GM18951 (cell line): Measurements from ENCODE around the gene SUV39H1.
"Not testable (repeated sequence)": the region's sequence is repeated elsewhere in the genome, so short reads cannot be mapped to it uniquely, and the experiment has no call there.

Experiments used
- POLR2A ChIP-seq: IDR thresholded peaks from 4 replicates; pipeline ENCODE4 v1.6.1; 2011; ENCODE audit warnings: mild to moderate bottlenecking; ENCODE audit not compliant: insufficient read length, insufficient read depth; ENCODE audit errors: extremely low read depth
- in situ Hi-C: fragments of 300-500 bp; cut with MboI; formaldehyde crosslinking; loops from one replicate; pipeline ENCODE4 v1.12.0; 2022; ENCODE audit warnings: low sequenced_read_pairs, mixed read lengths, inconsistent platforms; ENCODE audit not compliant: unreplicated experiment

Gene SUV39H1

GRCh38 chrX:48677516-48677915 is 19.0 kb upstream of the SUV39H1 start:
- in situ Hi-C loops = no loop called here
- TF ChIP-seq POLR2A = no peak

- in situ Hi-C loops = not testable (repeated sequence)
Observed at GRCh38 chrX:48680467-48680866, 16.1 kb upstream of the SUV39H1 start.

- in situ Hi-C loops = not testable (repeated sequence)
Observed at GRCh38 chrX:48680925-48681324, 15.6 kb upstream of the SUV39H1 start.

- in situ Hi-C loops = no loop called here
- TF ChIP-seq POLR2A = no peak
Observed at GRCh38 chrX:48681539-48682183, 14.9 kb upstream of the SUV39H1 start.

GRCh38 chrX:48682795-48683194 is 13.7 kb upstream of the SUV39H1 start:
- in situ Hi-C loops = not testable (repeated sequence)

GRCh38 chrX:48683411-48683982 is 13.0 kb upstream of the SUV39H1 start, which contains the start of gene WAS:
WAS (plus strand) TSS chrX:48683799; CDS start chrX:48683854, 55 bp downstream.
- in situ Hi-C loops = no loop called here
- peak; percentile 65 for TF ChIP-seq POLR2A

- in situ Hi-C loops = no loop called here
- TF ChIP-seq POLR2A = no peak
Observed at GRCh38 chrX:48684134-48684533, 12.4 kb upstream of the SUV39H1 start.

- in situ Hi-C loops = no loop called here
- TF ChIP-seq POLR2A = no peak
Observed at GRCh38 chrX:48685416-48685815, 11.1 kb upstream of the SUV39H1 start.

GRCh38 chrX:48688531-48689150 is 7.9 kb upstream of the SUV39H1 start:
- in situ Hi-C loops = no loop called here
- no peak for TF ChIP-seq POLR2A

- in situ Hi-C loops = no loop called here
Observed at GRCh38 chrX:48689208-48689920, 7.2 kb upstream of the SUV39H1 start.

GRCh38 chrX:48691746-48692145 is 4.8 kb upstream of the SUV39H1 start:
- in situ Hi-C loops = not testable (repeated sequence)

More at GRCh38 chrX:48689208-48689920, 7.2 kb upstream of the SUV39H1 start:
- no peak for TF ChIP-seq POLR2A

GRCh38 chrX:48694776-48695533 is 1.6 kb upstream of the SUV39H1 start:
- in situ Hi-C loops = no loop called here
- TF ChIP-seq POLR2A = no peak

- in situ Hi-C loops = no loop called here
- no peak for TF ChIP-seq POLR2A
Observed at GRCh38 chrX:48695534-48695896, 1.0 kb upstream of the SUV39H1 start.
